SKM-1 treated with dmso at 0.1 percent for 144 hours (cell line): ENCODE measurements around the gene P3H3.
"Not testable (repeated sequence)": the region's sequence is repeated elsewhere in the genome, so short reads cannot be mapped to it uniquely, and the experiment has no call there.

ENCODE experiments used
- DNase-seq: peaks from one replicate; lab custom pipeline; 2025; ENCODE audit not compliant: unreplicated experiment; lab: John Stamatoyannopoulos, UW

Gene P3H3

DNA sequence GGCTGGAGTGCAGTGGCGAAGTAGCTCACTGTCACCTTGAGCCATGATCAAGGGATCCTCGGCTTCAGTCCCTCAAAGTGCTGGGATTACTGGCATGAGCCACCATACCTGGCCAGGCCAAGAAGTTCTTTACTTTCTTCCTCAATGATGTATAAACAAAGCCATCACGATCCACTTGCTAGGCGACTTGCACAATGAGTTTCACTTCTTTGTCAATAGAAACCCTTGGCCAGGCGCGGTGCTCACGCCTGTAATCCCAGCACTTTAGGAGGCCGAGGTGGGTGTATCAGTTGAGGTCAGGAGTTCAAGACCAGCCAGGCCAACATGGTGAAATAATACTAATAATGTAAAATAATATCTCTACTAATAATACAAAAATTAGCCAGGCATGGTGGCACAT, 59.3 kb downstream of the P3H3 start:
- DNase-seq, result no peak

- DNase-seq, result no peak
Observed at GRCh38 chr12:6888360-6888759, 60.2 kb downstream of the P3H3 start.

DNA sequence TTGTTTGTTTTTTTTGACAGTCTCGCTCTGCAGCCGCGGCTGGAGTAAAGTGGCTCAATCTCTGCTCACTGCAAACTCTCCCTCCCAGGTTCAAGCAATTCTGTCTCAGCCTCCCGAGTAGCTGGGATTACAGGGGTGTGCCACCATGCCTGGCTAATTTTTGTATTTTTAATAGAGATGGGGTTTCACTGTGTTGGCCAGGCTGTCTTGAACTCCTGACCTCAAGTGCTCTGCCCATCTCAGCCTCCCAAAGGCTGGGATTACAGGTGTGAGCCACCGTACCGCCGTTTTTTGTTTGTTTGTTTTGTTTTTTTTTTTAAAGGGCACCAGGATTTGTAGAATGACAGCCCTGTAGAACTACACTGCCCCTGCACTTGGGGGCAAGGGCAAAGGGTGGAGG, 60.6 kb downstream of the P3H3 start:
- DNase-seq, result not testable (repeated sequence)
